NCI-H2227 (cell line): ENCODE measurements around the gene SETBP1.

Experiments
- DNase-seq: peaks from one replicate; lab custom pipeline; 2025; ENCODE audit not compliant: unreplicated experiment; lab: John Stamatoyannopoulos, UW

The SETBP1 gene

DNA sequence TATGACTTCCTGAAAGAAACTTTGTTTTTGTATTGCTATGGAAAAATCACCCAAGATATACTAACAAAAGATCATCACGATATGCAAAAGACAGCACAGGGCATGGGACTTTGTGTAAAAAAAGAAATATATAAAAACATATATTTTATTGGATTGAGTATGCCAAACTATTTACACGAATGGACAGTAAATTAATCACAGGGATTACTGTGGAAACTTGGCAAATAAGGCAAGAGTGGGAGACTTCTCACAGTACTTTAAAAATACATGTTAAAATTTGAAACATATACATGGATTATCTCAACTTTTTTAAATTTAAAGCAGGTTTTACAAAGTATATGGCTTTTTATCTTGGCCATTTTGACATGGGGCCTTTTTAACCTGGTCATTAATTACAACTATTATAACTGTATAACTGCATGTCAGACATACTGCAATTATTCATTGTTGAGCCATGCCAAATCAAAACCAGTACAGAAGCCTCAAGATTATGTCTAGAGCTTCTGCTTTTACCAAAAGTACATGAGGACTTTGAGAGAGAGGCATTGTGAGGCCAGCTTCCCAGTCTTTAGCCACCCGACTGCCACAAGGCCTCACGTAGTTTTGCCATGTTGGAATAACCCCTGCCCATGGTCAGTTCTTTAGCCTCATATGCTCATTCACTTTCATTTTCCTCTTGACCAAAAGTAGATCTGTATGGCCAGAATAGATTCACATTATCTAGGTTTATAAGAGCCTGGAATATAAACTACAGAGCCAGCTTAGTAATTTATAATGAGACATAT lies 419.8 kb downstream of the SETBP1 start:
- DNase-seq, result no peak

- no peak for DNase-seq
These were observed 421.4 kb downstream of the SETBP1 start for GRCh38 chr18:45102126-45102525.

- no peak for DNase-seq
These were observed 422.2 kb downstream of the SETBP1 start for GRCh38 chr18:45102863-45103262.

DNA sequence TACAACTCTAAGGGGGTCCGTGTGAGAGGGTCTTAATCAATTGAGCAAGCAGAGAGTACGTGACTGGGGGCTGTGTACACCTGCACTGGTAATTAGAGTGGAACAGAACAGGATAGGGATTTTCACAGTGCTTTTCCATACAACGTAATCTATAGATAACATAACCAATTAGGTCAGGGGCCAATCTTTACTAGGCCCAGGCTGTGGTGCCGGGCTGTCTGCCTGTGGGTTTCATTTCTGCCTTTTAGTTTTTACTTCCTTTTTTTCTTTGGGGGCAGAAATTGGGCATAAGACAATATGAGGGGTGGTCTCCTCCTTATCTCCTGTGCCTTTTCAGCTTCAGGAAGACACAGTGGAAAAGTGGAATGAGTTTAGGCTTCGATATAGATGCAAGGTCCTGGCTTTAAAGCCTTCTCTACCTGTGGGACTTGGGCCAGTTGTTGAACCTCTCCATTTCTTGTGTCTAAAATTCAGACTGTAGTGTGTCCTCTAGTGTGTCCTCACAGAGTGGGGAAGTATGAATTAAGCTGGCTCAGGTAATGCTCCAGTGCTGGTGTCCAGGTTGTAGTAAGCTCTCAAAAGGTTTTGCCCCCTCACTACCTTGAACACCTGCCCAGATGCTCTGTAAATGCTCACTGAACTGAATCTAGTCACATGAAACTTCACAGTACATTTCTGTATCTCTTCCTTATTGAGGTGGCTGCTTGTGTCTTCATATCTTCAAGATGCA lies 422.8 kb downstream of the SETBP1 start:
- DNase-seq, result no peak

DNA sequence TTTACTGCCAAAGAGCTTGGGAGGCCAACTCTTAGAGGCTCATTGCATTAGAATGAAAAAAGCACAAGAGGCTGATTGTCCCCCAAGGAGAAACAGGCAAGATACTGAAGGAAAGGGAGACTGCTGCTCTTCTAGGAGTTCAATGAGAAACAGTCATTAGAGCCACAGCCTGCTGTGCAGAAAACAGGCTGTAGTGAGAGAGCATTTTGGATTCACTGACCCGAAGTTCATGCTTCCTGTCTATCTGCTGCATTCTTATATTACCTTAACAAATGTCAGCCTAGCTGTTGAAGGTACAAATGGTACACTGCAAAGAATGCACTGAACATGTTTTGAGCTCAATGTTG lies 423.3 kb downstream of the SETBP1 start:
- DNase-seq, result no peak

GRCh38 chr18:45106331-45106774 lies 425.7 kb downstream of the SETBP1 start:
- no peak for DNase-seq

DNA sequence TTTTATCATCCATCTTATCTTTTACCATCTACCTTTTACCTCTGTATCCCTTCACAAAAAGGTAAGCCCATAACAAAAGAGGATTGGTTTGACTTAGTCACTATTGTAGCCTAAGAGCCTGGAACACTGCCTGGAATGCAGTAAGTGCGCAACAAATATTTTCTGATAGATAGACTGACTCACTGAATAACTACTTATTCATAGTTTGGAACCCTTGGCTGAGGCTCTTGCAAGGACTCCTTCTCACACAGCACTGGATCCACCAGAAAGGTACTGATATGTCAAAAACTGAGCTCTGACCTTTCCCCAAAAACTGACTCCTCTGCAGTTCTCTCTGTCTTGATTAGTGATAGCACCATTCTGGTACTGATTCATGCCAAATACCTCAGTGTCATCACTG lies 426.7 kb downstream of the SETBP1 start:
- no peak for DNase-seq

DNA sequence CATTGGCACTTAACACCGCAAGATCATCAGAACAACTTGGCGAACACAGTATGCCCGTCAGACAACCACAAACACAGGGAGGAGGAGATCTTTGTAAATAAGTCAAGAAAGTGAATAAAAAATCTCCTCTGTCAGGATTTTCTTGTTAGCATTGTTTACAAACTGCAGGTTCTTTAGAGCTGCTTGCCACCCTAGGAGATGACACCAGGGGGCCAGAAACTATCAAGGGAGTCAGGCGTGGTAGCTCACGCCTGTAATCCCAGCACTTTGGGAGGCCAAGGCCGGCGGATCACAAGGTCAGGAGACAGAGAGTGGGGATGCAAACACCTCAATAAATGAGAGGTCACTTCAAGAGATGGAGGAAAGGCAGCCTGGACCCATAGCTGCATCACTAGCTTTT lies 428.1 kb downstream of the SETBP1 start:
- DNase-seq, result no peak

DNA sequence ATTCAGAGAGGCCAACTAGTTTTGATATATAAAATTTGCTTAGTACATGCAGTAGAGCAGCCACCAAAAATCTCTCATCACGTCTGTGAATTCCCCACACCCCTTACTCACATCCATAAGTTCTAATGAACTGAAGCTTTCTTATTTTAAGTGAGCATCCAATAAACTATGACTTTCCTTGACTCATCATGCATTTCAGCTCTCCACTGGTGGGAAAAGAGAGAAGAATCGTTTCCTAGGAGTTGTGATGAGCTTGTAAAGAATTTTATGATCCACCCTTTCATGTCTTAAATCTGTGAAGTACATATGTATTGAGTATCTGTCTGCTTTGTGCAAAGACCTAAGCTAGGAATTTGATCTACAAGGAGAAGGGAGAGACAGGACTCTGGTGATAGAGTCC lies 428.6 kb downstream of the SETBP1 start:
- DNase-seq, result no peak

- DNase-seq, result no peak
These were observed 429.0 kb downstream of the SETBP1 start for GRCh38 chr18:45109706-45110105.

DNA sequence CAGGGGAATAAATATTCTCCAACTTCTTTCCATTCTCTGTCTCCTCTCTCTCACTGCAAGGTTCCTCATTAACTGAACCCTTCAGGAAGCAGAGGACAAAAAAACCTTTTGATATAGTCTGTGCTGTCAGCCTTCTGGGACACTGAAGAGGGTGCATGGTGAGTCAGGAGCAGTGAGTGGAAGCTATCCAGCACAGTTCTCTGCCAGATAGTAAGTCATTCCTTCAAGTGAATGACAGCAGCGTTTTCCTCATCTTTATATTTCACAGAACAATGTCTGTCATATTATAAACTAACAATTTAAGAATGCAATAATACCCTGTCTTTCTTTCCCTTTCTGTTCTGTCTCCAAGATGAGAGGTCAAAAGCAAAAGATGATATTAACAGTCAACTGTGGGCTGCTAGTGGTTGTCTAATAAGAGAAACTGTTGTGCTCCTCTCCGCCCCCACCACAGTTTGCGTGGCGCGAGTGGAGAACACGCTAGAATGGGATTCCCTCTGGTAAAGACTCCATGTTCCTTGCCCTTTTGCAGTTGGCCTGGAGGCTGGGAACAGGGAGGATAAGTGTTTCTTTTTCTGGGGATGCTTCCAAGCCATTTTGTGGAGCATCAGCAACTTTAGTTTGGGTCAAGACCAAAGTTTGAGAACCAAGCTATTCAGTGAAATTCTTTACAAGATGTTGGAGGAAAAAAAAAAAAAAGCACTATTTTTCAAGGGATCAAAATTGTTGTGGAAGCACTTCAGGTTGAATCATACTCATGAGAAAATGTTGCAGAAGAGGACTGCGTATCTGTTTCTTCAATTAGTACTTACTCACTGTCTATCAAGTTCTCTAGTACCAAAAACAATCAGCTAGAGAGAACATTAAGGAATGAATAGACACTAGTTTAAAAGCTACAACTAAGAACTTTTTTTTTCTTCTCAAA lies 430.2 kb downstream of the SETBP1 start:
- DNase-seq, result no peak

DNA sequence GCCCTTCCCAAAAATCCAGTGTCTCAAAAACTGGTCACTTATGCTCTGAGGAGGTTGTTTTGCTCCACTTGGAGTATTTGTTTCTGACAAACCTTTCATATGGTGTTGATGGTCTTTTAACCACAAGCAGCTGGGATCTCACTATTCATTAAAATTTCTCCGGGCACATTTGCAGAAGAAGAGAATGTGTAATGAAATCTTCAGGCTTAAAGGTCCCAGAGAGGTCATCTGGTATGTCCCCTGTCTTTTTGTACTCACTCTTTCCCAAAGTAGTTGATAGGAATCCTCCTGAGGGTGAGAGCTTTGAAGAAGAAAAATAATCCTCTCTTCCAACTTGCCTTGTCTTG lies 430.8 kb downstream of the SETBP1 start:
- DNase-seq, result no peak

DNA sequence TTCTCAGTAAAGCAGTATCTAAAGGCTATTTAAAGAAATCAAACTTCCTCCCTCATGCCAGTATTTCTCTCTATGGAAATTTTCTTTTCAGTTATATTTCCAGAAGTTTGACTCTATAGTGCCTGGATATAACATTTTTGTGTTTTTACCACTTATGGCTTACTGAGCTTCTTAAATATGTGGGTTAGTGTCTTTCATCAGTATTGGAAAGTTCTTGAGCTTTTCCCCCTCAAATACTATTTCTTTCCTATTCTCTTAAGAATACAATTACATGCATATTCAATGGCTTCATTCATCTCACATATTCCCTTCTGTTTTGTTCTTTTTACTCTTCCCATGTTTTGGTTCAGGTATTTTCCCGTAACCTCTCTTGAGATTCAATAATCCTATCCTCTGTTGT lies 432.0 kb downstream of the SETBP1 start:
- no peak for DNase-seq

GRCh38 chr18:45116116-45116515 lies 435.4 kb downstream of the SETBP1 start:
- no peak for DNase-seq
